Nephron (organoid): ENCODE results near the gene VCX2.
"Not testable (repeated sequence)": the region's sequence is repeated elsewhere in the genome, so short reads cannot be mapped to it uniquely, and the experiment has no call there.

Experiments
- H3K27ac Mint-ChIP-seq, 3 experiments: 2 replicates each; pipeline ENCODE4 v1.8.0; 2020; ENCODE audit warnings: mixed read lengths in 3 of 3, mild to moderate bottlenecking in 2 of 3, moderate library complexity in 1 of 3
- H3K27me3 Mint-ChIP-seq: 2 replicates; pipeline ENCODE4 v1.8.0; 2021; ENCODE audit warnings: low read depth, mild to moderate bottlenecking, moderate library complexity, mixed read lengths
- H3K36me3 Mint-ChIP-seq: 2 replicates; pipeline ENCODE4 v1.8.0; 2020; ENCODE audit warnings: low read depth, mixed read lengths
- H3K4me1 Mint-ChIP-seq: 2 replicates; pipeline ENCODE4 v1.8.0; 2020; ENCODE audit warnings: mixed read lengths
- H3K4me3 Mint-ChIP-seq, 3 experiments: 2 replicates each; pipeline ENCODE4 v1.8.0; 2020; ENCODE audit warnings: mild to moderate bottlenecking in 3 of 3, mixed read lengths in 3 of 3, moderate library complexity in 2 of 3
- H3K9me3 Mint-ChIP-seq: 2 replicates; pipeline ENCODE4 v1.8.0; 2020; ENCODE audit warnings: mixed read lengths
- CTCF ChIP-seq, 3 experiments: fragments of 200-600 bp; sonication (generic); IDR thresholded peaks; one replicate each; pipeline ENCODE4 v1.5.0; 2021; ENCODE audit warnings: antibody characterized with exemption in 3 of 3; ENCODE audit not compliant: unreplicated experiment in 3 of 3

Gene VCX2

DNA sequence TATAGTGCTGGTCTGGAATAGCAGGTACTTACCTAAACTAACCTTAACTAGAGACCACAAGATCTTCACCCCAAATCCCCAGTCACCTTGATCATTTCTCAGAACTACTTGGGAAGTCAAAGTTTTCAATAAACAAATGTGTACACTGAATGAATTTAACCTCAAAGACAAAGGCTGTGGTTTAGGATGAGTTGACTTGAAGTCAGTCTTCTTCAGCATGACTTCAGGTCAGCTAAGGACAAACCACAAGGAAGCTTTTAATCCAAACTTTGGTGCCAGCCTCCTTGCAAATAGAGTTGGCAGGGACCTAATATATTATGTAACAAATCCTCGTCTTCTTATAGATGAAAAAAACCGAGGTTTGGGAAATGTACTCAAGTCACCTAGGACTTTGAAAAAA, 21.2 kb upstream of the VCX2 start:
- H3K9me3 Mint-ChIP-seq, result no peaks in the 10 kb centered on the region
- H3K27ac Mint-ChIP-seq, result no peak overlapping the region
- no peaks in the 10 kb centered on the region for H3K4me1 Mint-ChIP-seq
- no peak overlapping the region for H3K4me3 Mint-ChIP-seq
- no peaks in the 10 kb centered on the region for H3K27me3 Mint-ChIP-seq
- no peaks in the 10 kb centered on the region for H3K36me3 Mint-ChIP-seq
- TF ChIP-seq CTCF (IDR thresholded peaks at IDR 0.05; ENCODE audit: unreplicated experiment in 3 of 3), result no peak

GRCh38 chrX:8191022-8191421, 20.0 kb upstream of the VCX2 start:
- TF ChIP-seq CTCF (IDR thresholded peaks at IDR 0.05; ENCODE audit: unreplicated experiment in 3 of 3), result no peak
- H3K36me3 Mint-ChIP-seq, result no peaks in the 10 kb centered on the region
- no peaks in the 10 kb centered on the region for H3K4me1 Mint-ChIP-seq
- H3K27ac Mint-ChIP-seq, result no peak overlapping the region
- H3K9me3 Mint-ChIP-seq, result no peaks in the 10 kb centered on the region
- H3K27me3 Mint-ChIP-seq, result no peaks in the 10 kb centered on the region
- no peak overlapping the region for H3K4me3 Mint-ChIP-seq

DNA sequence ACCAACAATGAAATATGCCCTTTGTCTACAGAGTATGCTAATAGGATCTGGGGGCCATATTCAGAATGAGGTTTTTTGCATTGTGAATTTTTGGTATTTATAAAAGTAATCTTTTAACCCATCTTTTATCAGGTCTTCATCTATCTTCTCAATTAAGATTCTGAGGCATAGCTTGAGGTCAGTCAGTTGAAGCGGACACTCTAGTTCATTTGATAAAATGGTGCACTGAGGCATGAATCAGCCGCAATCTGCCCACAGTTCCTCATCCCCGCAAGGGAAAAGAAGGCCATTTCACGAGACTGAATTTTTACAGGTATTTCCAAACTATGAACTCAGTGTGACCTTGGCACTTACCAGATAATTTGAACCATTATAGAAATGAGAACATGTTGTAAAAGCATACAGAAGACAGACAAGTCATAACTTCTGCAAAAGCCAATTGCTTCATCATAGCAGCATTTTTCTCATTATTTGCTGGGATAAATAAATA, 19.3 kb upstream of the VCX2 start:
- no peak overlapping the region for H3K4me3 Mint-ChIP-seq
- no peaks in the 10 kb centered on the region for H3K9me3 Mint-ChIP-seq
- no peaks in the 10 kb centered on the region for H3K27me3 Mint-ChIP-seq
- no peaks in the 10 kb centered on the region for H3K4me1 Mint-ChIP-seq
- no peaks in the 10 kb centered on the region for H3K36me3 Mint-ChIP-seq
- no peak for TF ChIP-seq CTCF (IDR thresholded peaks at IDR 0.05; ENCODE audit: unreplicated experiment in 3 of 3)
- no peak overlapping the region for H3K27ac Mint-ChIP-seq

GRCh38 chrX:8189096-8189830, 18.2 kb upstream of the VCX2 start:
- Mint-ChIP-seq H3K9me3 (no peaks in the 10 kb centered on the region), H3K36me3 (no peaks in the 10 kb centered on the region), H3K4me3 (no peak overlapping the region), H3K4me1 (no peaks in the 10 kb centered on the region), H3K27me3 (no peaks in the 10 kb centered on the region), H3K27ac (no peak overlapping the region)
- TF ChIP-seq CTCF (IDR thresholded peaks at IDR 0.05; ENCODE audit: unreplicated experiment in 3 of 3), result no peak

DNA sequence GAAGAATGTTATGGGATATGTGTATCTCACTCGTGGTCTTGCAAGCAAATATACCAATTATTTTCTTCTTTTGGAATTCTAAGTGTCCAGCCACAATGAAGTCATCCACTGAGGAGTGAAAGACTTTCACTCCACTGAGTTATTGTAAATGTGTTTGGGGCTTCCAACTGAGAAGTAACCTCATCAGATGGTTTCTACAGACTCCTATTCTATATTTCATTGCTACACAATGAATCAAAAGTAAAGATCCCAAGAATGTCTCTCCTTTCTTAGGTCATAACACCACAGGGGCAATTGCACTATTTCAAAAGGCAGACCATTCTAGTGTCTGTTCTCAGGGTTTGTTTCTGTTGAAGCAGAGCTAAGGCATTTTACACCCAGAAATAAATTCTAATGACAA, 12.3 kb upstream of the VCX2 start:
- no peaks in the 10 kb centered on the region for H3K4me1 Mint-ChIP-seq
- H3K4me3 Mint-ChIP-seq, result no peak overlapping the region
- no peaks in the 10 kb centered on the region for H3K9me3 Mint-ChIP-seq
- no peaks in the 10 kb centered on the region for H3K27me3 Mint-ChIP-seq
- no peak for TF ChIP-seq CTCF (IDR thresholded peaks at IDR 0.05; ENCODE audit: unreplicated experiment in 3 of 3)
- H3K36me3 Mint-ChIP-seq, result no peaks in the 10 kb centered on the region
- peak overlapping the region in 1 of 3 experiments; percentile 13 for H3K27ac Mint-ChIP-seq

DNA sequence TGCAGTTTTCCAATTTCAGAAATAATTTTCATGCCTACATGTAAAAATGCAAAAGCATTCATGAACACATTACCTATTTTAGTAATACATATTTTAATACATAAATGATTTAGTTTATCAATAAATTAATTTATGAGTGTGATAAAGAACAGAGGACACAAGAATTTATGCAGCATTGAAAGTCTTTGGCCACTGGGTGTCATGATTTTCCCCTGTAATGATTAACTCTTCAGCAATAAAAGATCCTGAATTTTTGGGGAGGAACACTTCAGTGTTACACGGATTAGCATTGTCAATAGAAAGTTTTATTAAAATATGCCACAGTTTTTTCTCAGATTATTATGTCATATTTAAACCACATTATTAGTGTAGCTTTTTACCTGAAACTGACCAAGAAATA, 8.6 kb upstream of the VCX2 start:
- no peak overlapping the region for H3K27ac Mint-ChIP-seq
- H3K9me3 Mint-ChIP-seq, result no peaks in the 10 kb centered on the region
- TF ChIP-seq CTCF (IDR thresholded peaks at IDR 0.05; ENCODE audit: unreplicated experiment in 3 of 3), result peak; percentile 44 to 57 (median 48)
- no peaks in the 10 kb centered on the region for H3K27me3 Mint-ChIP-seq
- no peaks in the 10 kb centered on the region for H3K36me3 Mint-ChIP-seq
- no peaks in the 10 kb centered on the region for H3K4me1 Mint-ChIP-seq
- H3K4me3 Mint-ChIP-seq, result no peak overlapping the region

GRCh38 chrX:8154011-8154410, 17.1 kb downstream of the VCX2 start:
- H3K9me3 Mint-ChIP-seq, H3K27ac Mint-ChIP-seq, H3K4me3 Mint-ChIP-seq, H3K4me1 Mint-ChIP-seq, H3K36me3 Mint-ChIP-seq, H3K27me3 Mint-ChIP-seq: not testable (repeated sequence)
